T-helper 2 cell (primary cell): Measurements from ENCODE around the gene SEC16A.

ENCODE experiments used
- DNase-seq, 5 experiments: peaks; one replicate each; pipeline versions ENCODE4 v3.0.0 to v3.0.0-alpha.2; 2012 to 2022

SEC16A gene

DNA sequence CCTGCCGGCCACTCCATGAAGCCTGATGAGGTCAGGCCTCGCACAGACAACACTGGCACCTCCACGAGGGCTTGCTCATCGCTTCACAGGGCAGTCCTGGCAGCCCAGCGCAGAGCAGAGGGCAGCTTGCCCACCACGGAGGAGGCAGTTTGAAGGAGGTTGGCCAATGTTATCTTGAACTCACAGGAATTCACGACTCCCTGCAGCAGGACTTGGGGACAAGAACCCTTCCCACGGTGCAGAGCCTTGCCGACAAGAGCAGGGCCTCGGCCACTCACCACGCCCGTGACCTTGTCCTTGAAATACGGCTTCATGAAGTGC, 87.9 kb downstream of the SEC16A start:
- DNase-seq, result no peak

GRCh38 chr9:136394312-136395019, 88.4 kb downstream of the SEC16A start:
- DNase-seq, result no peak

DNA sequence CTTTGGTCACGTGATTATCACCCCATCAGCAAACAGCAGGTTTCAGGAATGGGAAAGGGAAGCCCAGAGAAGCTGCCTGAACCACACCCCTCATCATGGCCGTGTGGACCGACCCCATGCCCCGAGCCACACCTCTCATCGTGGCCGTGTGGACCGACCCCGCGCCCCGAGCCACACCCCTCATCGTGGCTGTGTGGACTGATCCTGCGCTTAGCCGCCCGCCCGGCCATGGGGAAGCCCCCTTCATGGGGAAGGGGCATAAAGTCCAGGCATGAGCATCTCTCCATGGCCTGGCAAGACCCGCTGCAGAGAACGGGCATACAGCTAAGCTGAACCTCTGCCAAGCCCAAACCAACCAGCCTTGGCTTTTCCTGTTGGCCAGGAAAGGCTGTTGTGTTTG, 89.3 kb downstream of the SEC16A start:
- no peak for DNase-seq

DNA sequence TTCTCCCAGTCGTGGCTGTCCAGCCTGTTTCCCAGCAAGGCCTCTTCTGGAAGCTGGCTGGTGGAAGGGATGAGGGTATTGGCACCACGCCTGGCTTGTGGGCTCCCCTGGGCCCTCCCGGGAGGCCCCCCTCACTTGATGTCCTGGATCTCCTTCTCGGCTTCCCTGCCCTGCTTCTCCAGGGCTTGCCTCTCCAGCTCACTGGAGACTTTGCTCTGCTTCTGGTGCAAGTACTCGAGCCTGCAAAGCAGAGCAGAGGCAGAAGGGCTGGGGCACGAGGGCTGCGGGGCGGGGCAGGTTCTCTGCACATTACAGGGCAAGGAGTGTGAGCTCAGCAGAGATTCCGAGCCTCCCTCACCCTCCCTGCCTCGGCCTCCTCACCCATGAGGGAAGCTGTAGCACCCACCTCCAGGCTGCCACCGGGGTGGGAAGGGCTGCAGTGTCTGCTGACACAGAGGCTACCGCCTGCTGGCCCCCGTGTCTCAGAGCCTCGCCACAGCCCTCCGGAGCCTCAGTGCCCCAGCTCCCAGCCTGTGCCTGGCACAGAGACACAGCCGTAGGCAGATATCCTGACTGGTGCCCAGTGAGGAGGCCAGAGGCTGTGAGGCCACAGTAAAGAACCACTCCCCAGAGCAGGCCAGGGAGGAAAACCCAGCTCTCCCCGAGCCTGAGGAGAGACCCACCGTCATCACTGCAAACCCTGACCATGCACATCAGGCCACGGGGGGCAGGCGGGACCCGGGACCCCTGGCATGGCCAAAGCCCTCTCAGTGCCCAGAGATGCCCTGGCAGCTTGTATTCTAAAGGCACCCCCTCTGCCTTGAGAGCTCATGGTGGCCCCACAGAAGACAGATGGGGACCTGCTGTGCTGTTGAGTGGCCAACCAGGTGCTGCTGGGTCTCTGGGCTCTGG, 90.0 kb downstream of the SEC16A start:
- no peak for DNase-seq

DNA sequence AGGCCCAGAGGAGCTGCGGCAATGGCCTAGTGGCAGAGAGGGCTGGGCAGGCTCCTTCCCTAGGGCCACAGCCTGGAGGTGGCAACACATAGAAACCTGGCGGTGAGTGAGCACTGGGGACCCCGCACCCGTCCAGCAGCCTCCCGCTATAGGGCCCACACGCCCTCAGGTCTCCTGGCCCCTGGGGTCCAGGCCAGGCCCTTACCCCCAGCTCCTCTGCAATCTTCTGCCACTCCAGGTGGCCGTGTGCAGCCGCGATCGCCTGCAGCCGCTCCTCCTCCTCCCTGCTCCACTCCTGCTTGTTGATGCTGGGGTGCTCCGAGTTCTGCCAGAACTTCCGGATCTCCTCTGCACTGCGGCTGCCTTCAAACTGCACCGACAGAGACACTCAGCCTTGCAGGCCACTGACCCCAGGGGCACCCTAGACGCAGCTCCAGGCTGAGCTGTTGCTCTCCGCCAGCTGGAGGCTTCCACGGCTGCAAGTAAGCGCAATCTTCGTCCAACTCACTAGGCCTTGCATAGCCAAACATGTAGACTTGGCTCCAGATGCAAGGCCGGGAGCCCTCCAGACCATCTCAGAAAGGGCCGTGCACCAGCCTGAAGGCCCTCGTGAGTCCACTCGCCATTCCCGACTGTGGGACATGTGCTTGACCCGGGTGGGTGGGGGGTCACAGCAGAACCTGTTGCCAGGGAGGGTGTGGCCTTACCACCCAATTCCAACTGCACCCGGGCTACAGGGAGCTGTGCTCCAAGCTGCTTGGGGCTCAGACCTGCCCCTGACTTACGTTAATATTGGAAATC, 90.9 kb downstream of the SEC16A start:
- no peak for DNase-seq
